ENCODE data around the gene HNF1A. TPM values are rescaled to one million over a fixed set of nuclear protein-coding genes. Genes with fewer than 3 reads are reported as not detected.

The HNF1A gene
- total and polyA plus RNA-seq, 2 of the 13 experiments (the other 11 are each of a cell fraction or from before 2014, with no cell fraction given) = 13.4 to 34.7 TPM

DNA sequence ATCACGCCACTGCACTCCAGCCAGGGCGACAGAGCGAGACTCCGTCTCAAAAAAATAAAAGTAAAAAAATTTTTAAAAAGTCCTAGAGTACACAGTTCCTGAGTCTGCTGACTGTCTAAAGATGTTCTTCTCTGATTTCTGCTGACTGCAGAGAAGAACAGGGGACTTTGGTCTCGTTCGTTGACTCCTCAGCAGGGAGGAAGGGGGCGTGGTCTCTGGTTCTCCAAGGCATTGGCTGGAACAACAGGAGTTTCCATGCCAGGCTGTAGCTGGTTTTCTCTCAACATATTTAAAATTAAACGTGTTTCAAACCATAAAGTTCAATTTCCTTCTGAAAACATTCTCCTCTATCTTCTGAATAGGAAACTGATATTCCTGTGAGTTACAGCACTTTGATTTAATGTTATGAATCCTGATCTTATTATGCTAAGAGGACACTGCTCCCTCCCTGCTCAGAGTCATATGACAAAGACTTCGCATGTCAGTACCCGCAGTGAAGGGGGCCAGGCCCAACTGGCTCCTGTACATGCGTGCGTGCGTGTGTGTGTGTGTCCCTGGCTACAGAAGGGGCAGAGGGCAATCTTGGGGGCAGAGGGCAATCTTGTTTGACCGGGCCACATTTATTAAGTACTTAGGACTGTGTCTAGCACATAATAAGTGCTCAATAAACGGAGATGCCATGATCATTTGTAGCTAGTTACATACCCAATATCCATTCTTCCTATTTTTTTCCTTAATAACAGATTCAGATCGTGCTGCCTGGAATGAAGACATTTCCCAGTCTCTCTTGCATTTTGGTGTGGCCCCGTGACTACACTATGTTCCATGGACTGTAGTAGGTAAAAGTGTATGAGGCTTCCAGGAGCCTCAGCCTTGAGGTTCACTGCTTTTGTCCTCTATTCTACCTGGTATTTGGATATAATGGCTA is 16.5 kb upstream of the HNF1A start (continued):
- TF ChIP-seq ZNF280B (CRISPR knock-in tag; IDR thresholded peaks at IDR 0.05; ENCODE audit: borderline replicate concordance) = no peak
- TF ChIP-seq MAFG (CRISPR knock-in tag; IDR thresholded peaks at IDR 0.05) = no peak
- TF ChIP-seq, protein P1, sequence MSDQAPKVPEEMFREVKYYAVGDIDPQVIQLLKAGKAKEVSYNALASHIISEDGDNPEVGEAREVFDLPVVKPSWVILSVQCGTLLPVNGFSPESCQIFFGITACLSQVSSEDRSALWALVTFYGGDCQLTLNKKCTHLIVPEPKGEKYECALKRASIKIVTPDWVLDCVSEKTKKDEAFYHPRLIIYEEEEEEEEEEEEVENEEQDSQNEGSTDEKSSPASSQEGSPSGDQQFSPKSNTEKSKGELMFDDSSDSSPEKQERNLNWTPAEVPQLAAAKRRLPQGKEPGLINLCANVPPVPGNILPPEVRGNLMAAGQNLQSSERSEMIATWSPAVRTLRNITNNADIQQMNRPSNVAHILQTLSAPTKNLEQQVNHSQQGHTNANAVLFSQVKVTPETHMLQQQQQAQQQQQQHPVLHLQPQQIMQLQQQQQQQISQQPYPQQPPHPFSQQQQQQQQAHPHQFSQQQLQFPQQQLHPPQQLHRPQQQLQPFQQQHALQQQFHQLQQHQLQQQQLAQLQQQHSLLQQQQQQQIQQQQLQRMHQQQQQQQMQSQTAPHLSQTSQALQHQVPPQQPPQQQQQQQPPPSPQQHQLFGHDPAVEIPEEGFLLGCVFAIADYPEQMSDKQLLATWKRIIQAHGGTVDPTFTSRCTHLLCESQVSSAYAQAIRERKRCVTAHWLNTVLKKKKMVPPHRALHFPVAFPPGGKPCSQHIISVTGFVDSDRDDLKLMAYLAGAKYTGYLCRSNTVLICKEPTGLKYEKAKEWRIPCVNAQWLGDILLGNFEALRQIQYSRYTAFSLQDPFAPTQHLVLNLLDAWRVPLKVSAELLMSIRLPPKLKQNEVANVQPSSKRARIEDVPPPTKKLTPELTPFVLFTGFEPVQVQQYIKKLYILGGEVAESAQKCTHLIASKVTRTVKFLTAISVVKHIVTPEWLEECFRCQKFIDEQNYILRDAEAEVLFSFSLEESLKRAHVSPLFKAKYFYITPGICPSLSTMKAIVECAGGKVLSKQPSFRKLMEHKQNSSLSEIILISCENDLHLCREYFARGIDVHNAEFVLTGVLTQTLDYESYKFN (CRISPR knock-in tag; conservative IDR thresholded peaks at IDR 0.05) = 0 out of 2 replicates have a peak, but pooled peaks have one; percentile 13
- no peak for TF ChIP-seq ZNF607 (CRISPR knock-in tag; IDR thresholded peaks at IDR 0.05; ENCODE audit: borderline replicate concordance)
- TF ChIP-seq ZBTB43 (CRISPR knock-in tag; conservative IDR thresholded peaks at IDR 0.05) = no peak
- TF ChIP-seq ZNF549 (CRISPR knock-in tag; IDR thresholded peaks at IDR 0.05) = no peak
- TF ChIP-seq POLR2G (IDR thresholded peaks at IDR 0.05; ENCODE audit: low read depth, low read length) = peak; percentile 19; the same call in 1 of the 2 replicates
- no peak for TF ChIP-seq MLLT10 (CRISPR knock-in tag; IDR thresholded peaks at IDR 0.05)
- 0 out of 2 replicates have a peak, but pooled peaks have one; percentile 28 for TF ChIP-seq HNF4A (CRISPR knock-in tag; IDR thresholded peaks at IDR 0.05)
- no peak for TF ChIP-seq ZBTB20 (CRISPR knock-in tag; IDR thresholded peaks at IDR 0.05; ENCODE audit: borderline replicate concordance, low read depth)
- no peak for TF ChIP-seq ZNF543 (CRISPR knock-in tag; IDR thresholded peaks at IDR 0.05)
- peak; percentile 44 to 52; a peak in 2 of 4 replicates for TF ChIP-seq POLR2A (IDR thresholded peaks at IDR 0.05; ENCODE audit: insufficient read depth in 1 of 2, low read depth in 2 of 2, low read length in 2 of 2)
- no peak for TF ChIP-seq ZNF737 (CRISPR knock-in tag; IDR thresholded peaks at IDR 0.05; ENCODE audit: borderline replicate concordance)
- TF ChIP-seq ZNF569 (CRISPR knock-in tag; IDR thresholded peaks at IDR 0.05; ENCODE audit: borderline replicate concordance) = no peak
- TF ChIP-seq ZNF619 (CRISPR knock-in tag; IDR thresholded peaks at IDR 0.05) = no peak
- TF ChIP-seq SALL1 (CRISPR knock-in tag; IDR thresholded peaks at IDR 0.05) = peak; percentile 47
- no peak for TF ChIP-seq TFDP1 (CRISPR knock-in tag; IDR thresholded peaks at IDR 0.05; ENCODE audit: borderline replicate concordance)
- no peak for TF ChIP-seq ZNF674 (CRISPR knock-in tag; IDR thresholded peaks at IDR 0.05; ENCODE audit: low read depth)
- TF ChIP-seq FUBP1 (CRISPR knock-in tag; IDR thresholded peaks at IDR 0.05; ENCODE audit: borderline replicate concordance) = no peak

All from HepG2 (cell line).